Hepatocyte (in vitro differentiated cells): Measurements from ENCODE around the gene GFPT2.

Experiments
- EZH2phosphoT487 ChIP-seq: fragments of 200-600 bp; sonication (generic); IDR thresholded peaks from one replicate; pipeline ENCODE4 v1.6.1; 2018; ENCODE audit warnings: antibody characterized with exemption, mild to moderate bottlenecking, low read depth, moderate library complexity; ENCODE audit not compliant: unreplicated experiment, severe bottlenecking
- TF ChIP-seq, protein P1 (sequence below): fragments of 200-600 bp; sonication (generic); IDR thresholded peaks from 2 replicates; pipeline ENCODE4 v1.5.1; 2016; ENCODE audit warnings: antibody characterized with exemption, mild to moderate bottlenecking; ENCODE audit not compliant: poor library complexity

DNA sequence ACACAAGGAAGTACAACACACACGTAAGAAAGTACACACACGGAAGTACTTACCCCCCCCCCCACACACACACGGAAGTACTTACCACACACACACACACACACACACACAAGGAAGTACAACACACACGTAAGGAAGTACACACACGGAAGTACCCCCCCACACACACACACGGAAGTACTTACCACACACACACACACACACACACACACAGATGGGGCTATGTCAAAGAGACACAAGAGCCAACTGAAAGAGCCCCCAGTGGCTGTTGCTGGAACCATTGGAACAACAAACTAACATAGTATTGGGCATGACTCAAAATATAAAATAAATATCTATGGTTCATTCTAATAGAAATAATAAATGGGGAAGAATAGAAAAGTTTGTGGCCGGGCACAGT is 56.4 kb downstream of the GFPT2 start:
- TF ChIP-seq, protein P1, sequence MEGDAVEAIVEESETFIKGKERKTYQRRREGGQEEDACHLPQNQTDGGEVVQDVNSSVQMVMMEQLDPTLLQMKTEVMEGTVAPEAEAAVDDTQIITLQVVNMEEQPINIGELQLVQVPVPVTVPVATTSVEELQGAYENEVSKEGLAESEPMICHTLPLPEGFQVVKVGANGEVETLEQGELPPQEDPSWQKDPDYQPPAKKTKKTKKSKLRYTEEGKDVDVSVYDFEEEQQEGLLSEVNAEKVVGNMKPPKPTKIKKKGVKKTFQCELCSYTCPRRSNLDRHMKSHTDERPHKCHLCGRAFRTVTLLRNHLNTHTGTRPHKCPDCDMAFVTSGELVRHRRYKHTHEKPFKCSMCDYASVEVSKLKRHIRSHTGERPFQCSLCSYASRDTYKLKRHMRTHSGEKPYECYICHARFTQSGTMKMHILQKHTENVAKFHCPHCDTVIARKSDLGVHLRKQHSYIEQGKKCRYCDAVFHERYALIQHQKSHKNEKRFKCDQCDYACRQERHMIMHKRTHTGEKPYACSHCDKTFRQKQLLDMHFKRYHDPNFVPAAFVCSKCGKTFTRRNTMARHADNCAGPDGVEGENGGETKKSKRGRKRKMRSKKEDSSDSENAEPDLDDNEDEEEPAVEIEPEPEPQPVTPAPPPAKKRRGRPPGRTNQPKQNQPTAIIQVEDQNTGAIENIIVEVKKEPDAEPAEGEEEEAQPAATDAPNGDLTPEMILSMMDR = no peak
- TF ChIP-seq EZH2phosphoT487 = no peak
